ENCODE measurements around the gene MZT2A.
"Not testable (repeated sequence)": the region's sequence is repeated elsewhere in the genome, so short reads cannot be mapped to it uniquely, and the experiment has no call there.

Gene MZT2A

GRCh38 chr2:131454914-131455313 lies 37.3 kb downstream of the MZT2A start:
- DNase-seq (ENCODE audit: low spot score), result not testable (repeated sequence)

GRCh38 chr2:131451265-131451949 lies 40.8 kb downstream of the MZT2A start:
- not testable (repeated sequence) for DNase-seq (ENCODE audit: low spot score)

- DNase-seq (ENCODE audit: low spot score), result not testable (repeated sequence)
Observed at GRCh38 chr2:131447981-131448380, 44.2 kb downstream of the MZT2A start.

DNA sequence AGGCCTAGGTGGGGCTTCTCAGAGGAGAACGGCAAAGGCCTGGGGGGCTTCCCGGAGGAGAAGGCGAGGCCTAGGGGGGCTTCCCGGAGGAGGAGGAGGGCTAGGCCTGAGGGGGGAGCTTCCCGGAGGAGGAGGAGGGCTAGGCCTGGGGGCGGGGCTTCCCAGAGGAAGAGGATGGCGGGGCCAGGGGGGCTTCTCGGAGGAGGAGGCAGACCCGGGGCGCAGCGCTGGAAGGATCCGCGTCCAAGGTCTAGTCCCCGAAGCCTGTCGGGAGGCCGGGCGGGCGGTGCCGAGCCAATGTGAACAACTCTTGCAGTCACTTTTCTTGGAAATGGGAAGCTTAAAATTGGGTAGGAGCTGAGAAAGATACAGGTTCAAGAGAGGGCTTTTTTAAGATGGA lies 46.3 kb downstream of the MZT2A start:
- no peak for DNase-seq (ENCODE audit: low spot score)

DNA sequence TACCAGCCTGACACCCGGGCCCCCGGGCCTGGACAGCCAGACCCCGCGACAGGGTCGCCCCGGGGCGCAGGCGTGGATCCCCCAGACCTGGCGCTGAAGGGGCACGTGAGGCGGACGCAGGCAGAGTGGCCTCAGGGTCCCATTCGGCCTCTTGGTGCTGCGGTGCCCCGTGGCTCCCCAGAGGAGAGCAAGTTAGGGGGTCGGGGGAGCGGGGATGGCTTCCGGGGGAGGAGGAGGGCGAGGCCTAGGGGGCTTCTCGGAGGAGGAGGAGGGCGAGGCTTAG lies 46.7 kb downstream of the MZT2A start:
- not testable (repeated sequence) for DNase-seq (ENCODE audit: low spot score)

- not testable (repeated sequence) for DNase-seq (ENCODE audit: low spot score)
Observed at GRCh38 chr2:131444736-131445514, 47.3 kb downstream of the MZT2A start.

DNA sequence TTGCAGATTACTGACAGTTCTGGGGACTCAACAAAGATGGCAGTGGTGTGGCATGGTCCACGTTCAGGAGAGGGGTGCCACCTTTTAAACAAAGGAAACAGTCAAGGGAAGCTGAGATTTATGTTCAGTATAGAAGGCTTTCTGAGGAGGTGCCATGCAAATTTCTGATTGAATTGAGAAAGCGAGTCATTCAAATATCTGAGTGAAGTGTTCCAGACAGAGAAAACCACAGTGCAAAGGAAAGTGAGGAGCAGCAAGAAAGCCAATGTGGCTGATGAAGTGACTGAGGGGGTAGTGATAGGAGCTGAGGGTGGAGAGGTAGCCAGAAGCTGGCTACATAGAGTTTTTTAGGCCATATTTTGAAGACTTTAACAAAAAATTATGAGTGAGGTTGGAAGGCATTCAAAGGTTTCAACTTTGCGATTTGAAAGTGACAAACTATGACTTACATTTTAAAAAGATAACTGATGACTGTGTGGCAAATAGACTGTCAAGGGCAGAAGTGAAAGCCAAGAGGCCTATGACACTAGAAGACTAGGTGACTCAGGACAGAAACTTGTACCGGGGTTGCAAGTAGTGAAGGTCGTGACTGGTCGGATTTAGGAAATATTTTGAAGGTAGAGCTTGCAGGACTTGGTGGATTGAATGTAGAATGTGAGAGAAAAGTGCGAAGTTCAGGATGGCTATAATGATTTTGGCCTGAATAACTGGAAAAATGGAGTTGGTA lies 51.3 kb downstream of the MZT2A start:
- DNase-seq (ENCODE audit: low spot score), result not testable (repeated sequence)

Measured in pons (tissue), 1 donor.